ENCODE results near the gene EIPR1. TPM values are rescaled to one million over a fixed set of nuclear protein-coding genes. Genes with fewer than 3 reads are reported as not detected.

Gene EIPR1
- polyA plus RNA-seq, 3 donors from 2014 or later: 37.1 to 47.7 (median 41.1) TPM

DNA sequence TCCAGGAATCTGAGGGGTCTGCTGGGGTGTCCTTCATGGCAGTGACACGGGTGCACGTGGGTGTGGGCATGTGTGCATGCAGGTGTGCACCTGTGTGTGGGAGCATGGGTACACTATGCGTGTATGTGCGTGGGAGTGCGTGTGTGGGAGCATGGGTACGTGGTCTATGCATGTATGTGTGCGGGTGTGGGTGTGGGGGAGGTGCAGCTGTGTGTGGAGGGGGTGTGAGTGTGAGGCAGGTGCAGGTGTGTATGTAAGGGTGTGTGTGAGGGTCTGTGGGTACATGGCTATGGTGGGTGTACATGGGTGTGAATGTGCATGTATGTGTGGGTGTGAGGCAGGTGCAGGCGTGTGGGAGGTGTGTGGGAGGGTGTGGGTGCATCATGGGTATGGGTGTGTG lies 36.3 kb downstream of the EIPR1 start:
- no peaks in the 10 kb centered on the region for H3K4me1 Mint-ChIP-seq
- H3K4me3 Mint-ChIP-seq: no peak overlapping the region
- no peaks in the 10 kb centered on the region for H3K27me3 Mint-ChIP-seq (ENCODE audit: low read depth in 3 of 3)
- peaks cover 1 to 17% (median 2%) of the 10 kb centered on the region in 3 donors for H3K36me3 Mint-ChIP-seq
- H3K27ac Mint-ChIP-seq: peak overlapping the region in 1 of 6 donors; percentile 31
- no peak for DNase-seq
- no peaks in the 10 kb centered on the region for H3K9me3 Mint-ChIP-seq

DNA sequence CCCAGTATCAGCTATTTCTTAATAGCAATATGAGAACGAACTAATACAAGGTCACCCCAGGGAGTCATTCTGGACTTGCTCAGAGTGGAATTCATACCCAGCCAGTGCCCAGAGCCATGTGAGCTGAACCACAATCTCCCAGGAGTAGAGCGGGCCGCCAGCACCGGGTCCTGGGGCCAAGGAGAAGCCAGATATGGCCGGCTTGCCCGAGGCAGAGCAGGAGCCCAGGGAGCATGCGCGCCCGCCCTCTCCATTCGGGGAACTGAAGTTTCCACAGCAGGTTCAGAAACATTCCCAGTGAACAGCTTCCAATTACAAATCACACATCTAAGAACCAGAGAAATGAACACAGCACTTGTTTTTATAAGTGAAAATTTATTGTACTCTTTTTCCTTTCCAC lies 37.5 kb downstream of the EIPR1 start:
- H3K27me3 Mint-ChIP-seq (ENCODE audit: low read depth in 3 of 3): no peaks in the 10 kb centered on the region
- no peak overlapping the region for H3K27ac Mint-ChIP-seq
- H3K4me3 Mint-ChIP-seq: no peak overlapping the region
- H3K36me3 Mint-ChIP-seq: peaks cover 3 to 18% (median 6%) of the 10 kb centered on the region in 3 donors
- peaks cover 3 to 6% of the 10 kb centered on the region in 2 donors for H3K4me1 Mint-ChIP-seq
- H3K9me3 Mint-ChIP-seq: no peaks in the 10 kb centered on the region
- DNase-seq: no peak

DNA sequence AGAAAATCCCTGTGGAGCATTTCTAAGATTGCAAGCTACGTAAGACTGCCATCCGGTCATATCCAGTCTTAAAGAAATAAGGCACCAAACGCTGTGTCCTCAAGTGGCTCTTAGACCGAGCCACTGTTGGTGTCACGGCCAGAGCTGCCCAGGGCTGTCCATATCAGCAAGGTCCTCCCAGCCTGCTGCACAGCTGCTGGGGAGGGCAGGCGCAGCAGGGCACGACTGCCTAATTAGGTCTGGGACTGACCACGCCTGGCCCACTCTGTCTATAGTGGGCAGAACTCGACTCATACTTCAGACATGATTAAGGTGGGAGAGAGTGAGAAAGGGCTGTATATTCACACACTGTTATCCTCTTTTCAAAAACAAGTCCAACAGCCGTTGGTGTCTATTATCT lies 39.3 kb downstream of the EIPR1 start:
- H3K27ac Mint-ChIP-seq: no peak overlapping the region

DNA sequence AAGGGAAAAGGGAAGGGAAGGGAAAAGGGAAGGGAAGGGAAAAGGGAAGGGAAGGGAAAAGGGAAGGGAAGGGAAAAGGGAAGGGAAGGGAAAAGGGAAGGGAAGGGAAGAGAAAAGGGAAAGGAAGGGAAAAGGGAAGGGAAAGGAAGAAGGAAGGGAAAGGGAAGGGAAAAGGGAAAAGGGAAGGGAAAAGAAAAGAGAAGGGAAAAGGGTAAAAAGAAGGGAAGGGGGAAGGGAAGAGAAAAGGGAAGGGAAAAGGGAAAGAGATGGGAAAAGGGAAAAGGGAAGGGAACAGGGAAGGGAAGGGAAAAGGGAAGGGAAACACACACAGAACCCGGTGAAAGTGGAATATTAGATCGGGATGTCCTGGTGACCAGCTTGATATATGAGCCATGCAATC lies 40.8 kb downstream of the EIPR1 start:
- Mint-ChIP-seq H3K36me3 (peaks cover 8 to 43% (median 15%) of the 10 kb centered on the region in 3 donors), H3K4me1 (peaks cover 3 to 6% of the 10 kb centered on the region in 2 donors), H3K4me3 (no peak overlapping the region), H3K27ac (no peak overlapping the region), H3K27me3 (ENCODE audit: low read depth in 3 of 3) (peaks cover 0 to 1% (median 0%) of the 10 kb centered on the region in 3 donors), H3K9me3 (no peaks in the 10 kb centered on the region)
- DNase-seq: no peak

More for the DNA sequence above, 39.3 kb downstream of the EIPR1 start:
- Mint-ChIP-seq H3K4me1 (peaks cover 3 to 6% of the 10 kb centered on the region in 2 donors), H3K9me3 (no peaks in the 10 kb centered on the region), H3K27me3 (ENCODE audit: low read depth in 3 of 3) (no peaks in the 10 kb centered on the region), H3K4me3 (no peak overlapping the region), H3K36me3 (peaks cover 3 to 32% (median 10%) of the 10 kb centered on the region in 3 donors)
- no peak for DNase-seq

DNA sequence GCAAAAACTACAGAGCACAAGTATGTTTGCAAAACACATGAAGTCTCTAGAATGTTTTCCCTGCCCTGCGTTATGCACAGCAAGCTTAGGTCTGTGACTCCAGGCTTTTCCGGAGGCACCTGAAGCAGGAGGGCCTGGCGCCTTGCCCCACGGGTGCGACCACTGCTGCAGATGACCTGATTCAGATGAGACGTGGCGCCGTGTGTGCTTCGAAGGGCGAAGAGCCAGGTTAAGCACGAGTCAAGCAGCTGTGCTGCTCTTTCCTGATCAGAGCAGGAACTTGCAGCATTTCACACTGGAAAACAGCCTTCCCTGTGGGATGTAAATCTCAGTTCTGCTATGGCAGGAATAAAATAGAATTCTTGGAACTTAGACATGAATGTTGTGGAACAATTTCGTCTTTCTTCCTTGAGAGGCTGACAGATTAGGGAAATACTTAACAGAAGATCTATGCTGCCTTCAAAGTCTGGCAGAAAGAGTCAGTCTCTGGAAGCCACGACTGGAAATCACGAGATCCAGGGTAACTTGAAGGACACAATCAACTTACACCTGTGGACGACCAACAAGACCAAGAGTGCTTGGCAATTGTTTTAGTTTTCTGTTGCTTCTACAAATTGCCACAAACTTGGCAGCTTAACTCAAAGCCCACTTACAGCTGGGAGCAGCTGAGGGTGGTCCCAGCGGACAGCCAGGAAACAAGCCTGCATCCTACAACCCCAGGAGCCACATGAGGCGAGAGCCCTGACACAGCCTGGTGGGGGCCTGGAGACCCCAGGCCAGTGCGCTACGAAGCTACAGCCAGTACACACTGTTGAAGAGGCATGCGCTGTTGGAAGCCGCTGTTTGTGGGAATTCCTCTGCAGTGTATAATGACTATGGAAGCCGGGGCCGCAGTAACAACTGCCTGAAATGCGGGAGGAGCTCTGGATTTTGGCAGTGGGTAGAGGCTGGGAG lies 42.9 kb downstream of the EIPR1 start:
- Mint-ChIP-seq H3K27ac (no peak overlapping the region), H3K9me3 (no peaks in the 10 kb centered on the region), H3K4me1 (peaks cover 3 to 11% of the 10 kb centered on the region in 2 donors), H3K4me3 (no peak overlapping the region), H3K27me3 (ENCODE audit: low read depth in 3 of 3) (peaks cover 0 to 2% (median 1%) of the 10 kb centered on the region in 3 donors), H3K36me3 (peaks cover 20 to 55% (median 27%) of the 10 kb centered on the region in 3 donors)
- DNase-seq: no peak

DNA sequence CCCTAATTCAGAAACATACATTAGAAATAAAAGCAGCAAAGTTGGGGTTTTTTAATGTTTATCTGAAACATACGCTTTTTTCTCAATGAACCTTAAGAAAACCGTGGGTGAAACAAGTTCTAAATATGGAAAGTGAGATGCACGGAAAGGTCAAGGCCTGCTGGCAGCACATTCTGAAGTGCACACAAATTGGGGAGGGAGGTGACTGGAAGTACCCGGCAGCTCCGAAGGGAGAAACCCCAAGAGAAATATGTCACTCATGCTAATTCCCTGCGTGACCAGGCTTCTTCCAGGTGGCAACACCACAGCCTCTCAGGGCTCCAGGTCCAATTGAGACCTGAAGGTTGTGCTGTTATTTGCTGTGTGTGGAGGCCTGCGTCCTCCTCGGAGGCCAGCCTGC lies 45.5 kb downstream of the EIPR1 start:
- Mint-ChIP-seq H3K27me3 (ENCODE audit: low read depth in 3 of 3) (peaks cover 0 to 2% (median 1%) of the 10 kb centered on the region in 3 donors), H3K4me3 (no peak overlapping the region), H3K4me1 (peaks cover 3 to 16% of the 10 kb centered on the region in 2 donors), H3K9me3 (no peaks in the 10 kb centered on the region), H3K27ac (no peak overlapping the region), H3K36me3 (peaks cover 20 to 44% (median 27%) of the 10 kb centered on the region in 3 donors)
- DNase-seq: no peak

DNA sequence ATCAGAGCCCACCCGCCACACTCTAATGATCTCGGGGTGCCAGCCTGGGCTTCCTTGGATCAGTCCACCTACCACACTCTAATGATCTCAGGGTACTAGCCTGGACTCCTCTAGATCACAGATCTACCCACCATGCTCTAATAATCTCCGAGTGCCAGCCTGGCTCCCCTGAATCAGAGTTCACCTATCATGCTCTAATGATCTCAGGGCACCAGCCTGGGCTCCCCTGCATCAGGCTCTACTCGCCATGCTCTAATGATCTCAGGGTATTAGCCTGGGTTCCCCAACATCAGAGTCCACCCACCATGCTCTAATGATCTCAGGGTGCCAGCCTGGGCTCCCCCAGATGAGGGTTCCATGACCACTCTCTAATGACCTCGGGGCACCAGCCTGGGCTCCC lies 48.1 kb downstream of the EIPR1 start:
- DNase-seq: no peak
- peaks cover 4 to 10% of the 10 kb centered on the region in 2 donors for H3K4me1 Mint-ChIP-seq
- H3K4me3 Mint-ChIP-seq: no peak overlapping the region
- peaks cover 17 to 33% (median 25%) of the 10 kb centered on the region in 3 donors for H3K36me3 Mint-ChIP-seq
- H3K27me3 Mint-ChIP-seq (ENCODE audit: low read depth in 3 of 3): peaks cover 0 to 3% (median 2%) of the 10 kb centered on the region in 3 donors
- no peaks in the 10 kb centered on the region for H3K9me3 Mint-ChIP-seq
- peak overlapping the region in 2 of 6 donors; percentile 53 to 81 for H3K27ac Mint-ChIP-seq

DNA sequence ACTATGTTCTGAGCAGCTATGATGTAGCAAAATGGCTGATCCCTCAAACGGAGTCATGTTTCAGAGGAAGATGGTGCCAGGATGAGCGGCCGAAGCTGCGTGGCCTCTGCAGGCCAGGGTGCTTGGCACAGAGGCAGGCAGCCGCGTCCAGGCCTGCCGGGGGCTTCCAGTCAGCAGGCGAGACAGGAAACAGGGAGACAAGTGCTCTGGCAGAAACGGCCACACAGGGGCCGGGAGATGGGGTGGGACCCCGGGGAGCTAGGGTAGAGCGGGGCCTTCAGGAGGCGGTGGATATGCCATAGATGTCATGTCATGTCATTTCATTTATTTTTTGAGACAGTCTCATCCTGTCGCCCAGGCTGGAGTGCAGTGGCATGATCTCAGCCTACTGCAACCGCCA lies 50.7 kb downstream of the EIPR1 start:
- H3K27ac Mint-ChIP-seq: peak overlapping the region in 2 of 6 donors; percentile 16 to 61
- peaks cover 2% of the 10 kb centered on the region in 3 donors for H3K27me3 Mint-ChIP-seq (ENCODE audit: low read depth in 3 of 3)
- no peak overlapping the region for H3K4me3 Mint-ChIP-seq

DNA sequence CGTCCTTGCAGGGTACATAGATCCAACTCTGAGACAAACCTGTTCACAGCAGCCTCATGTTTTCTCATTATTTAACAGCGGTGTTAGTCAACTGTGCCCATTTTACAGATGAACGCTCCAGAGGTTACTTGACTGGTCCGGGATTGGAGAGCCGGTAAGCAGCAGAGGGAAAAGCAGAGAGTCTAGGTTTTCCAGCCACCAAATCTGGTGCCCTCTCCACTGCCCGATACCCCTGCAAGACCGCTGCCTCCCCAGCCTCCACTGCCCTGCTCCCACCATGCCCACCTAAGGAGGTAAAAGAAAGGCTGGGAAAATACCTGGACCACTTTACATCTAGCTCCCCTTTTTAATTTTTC lies 51.5 kb downstream of the EIPR1 start:
- H3K27ac Mint-ChIP-seq: peak overlapping the region in 1 of 6 donors; percentile 61

More for the DNA sequence above, 50.7 kb downstream of the EIPR1 start:
- Mint-ChIP-seq H3K4me1 (peaks cover 6 to 10% of the 10 kb centered on the region in 2 donors), H3K36me3 (peaks cover 12 to 16% (median 12%) of the 10 kb centered on the region in 3 donors), H3K9me3 (no peaks in the 10 kb centered on the region)
- DNase-seq: no peak

DNA sequence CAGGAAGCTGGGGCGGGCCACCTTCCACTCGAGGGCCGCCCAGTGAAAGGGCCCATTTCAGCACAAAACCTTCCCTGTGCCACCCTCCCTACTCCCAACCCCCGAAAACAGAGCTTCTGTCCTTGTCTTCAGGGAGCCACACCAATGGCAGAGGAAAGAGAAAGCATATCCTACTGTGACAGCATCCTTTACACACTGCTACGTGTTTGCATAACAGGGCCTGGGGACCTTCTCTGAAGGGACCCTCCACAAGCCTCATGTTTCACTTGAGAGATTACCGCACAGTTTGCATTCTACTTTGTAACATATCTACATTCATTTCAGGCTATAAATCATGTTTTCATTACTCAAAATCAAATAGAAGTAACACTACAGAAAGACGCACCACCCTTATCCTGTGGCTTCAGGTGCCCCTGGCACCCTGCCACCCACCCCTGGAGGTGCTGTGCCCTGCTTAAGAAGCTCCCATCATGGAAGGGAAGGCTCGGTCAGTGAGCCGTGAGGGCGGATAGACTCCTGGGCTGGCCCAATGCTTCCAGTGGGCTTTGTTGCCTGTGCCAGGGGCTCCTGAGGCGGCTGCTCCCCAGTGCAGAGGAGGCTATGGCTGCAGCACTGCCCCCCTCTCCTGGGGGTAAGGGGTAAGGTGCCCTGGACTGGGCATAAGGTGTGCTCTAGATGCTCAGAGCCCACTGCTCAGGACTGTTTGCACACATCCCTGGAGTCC lies 52.0 kb downstream of the EIPR1 start:
- Mint-ChIP-seq H3K27me3 (ENCODE audit: low read depth in 3 of 3) (peaks cover 0 to 2% (median 2%) of the 10 kb centered on the region in 3 donors), H3K4me1 (peaks cover 6 to 18% of the 10 kb centered on the region in 2 donors), H3K9me3 (no peaks in the 10 kb centered on the region), H3K36me3 (peaks cover 7 to 11% (median 8%) of the 10 kb centered on the region in 3 donors), H3K4me3 (no peak overlapping the region), H3K27ac (no peak overlapping the region)
- DNase-seq: no peak

More for the DNA sequence above, 51.5 kb downstream of the EIPR1 start:
- Mint-ChIP-seq H3K9me3 (no peaks in the 10 kb centered on the region), H3K4me1 (peaks cover 6 to 13% of the 10 kb centered on the region in 2 donors), H3K36me3 (peaks cover 12 to 16% (median 12%) of the 10 kb centered on the region in 3 donors), H3K4me3 (no peak overlapping the region), H3K27me3 (ENCODE audit: low read depth in 3 of 3) (peaks cover 2% of the 10 kb centered on the region in 3 donors)
- no peak for DNase-seq

DNA sequence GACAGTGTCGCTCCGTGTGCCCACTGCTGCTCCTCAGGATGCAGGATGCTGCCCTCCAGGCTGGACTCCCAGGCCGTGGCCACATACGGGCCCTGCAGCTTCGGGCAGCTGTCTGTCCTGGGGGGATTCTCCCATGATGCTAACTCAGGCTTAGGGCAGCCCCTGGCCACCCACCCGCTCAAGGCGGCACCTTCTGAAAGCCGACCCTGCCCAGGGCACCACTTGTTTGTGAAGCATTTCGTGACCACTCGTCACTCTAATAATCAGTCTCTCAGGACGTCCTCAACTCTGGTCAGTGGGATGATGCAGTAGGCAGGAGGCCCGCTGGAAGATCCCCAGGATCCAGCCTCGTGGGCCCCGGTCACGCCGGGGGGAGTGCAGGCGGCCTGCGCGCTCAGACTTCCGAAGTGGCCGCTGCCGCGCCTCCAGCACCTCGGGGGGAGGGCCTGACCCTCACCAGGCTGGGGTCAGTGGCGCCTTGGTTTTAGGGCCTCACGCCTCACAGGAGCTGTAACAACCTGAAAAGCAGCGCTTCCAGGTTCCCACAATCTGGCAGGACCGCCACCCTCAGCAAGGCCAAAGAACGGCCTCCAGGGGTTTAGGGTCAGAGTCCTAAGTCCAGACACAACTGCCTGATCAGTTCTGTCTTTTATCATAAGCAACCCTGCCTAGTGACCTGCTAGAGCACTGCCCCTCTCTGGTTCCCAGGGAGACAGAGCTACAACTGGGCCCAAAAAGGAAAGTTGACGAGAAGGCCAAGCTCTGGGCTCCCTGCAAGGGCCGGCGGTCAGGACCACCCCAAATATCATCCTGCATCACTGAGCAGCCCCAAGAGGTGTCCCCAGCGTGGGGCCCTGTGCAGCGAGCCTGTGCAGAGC lies 53.0 kb downstream of the EIPR1 start:
- no peak overlapping the region for H3K4me3 Mint-ChIP-seq
- H3K27ac Mint-ChIP-seq: no peak overlapping the region

DNA sequence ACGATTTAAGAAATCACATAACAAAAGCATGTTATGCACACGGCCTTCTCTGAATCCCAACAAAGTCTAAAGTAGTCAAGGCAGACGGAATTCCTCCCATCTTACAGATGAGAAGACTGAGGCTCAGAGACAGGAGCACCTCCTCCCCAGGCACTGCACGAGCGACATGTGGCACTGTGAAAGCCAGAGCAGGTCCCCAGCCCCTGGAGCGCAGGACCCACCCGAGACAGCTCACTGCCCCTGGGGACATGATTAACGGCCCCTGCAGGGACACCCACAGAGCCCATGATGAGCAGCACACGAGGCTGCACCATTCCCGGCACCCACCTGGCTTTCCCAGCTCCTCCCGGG lies 53.6 kb downstream of the EIPR1 start:
- Mint-ChIP-seq H3K27ac (no peak overlapping the region), H3K9me3 (no peaks in the 10 kb centered on the region), H3K4me3 (no peak overlapping the region), H3K36me3 (peaks cover 0 to 6% (median 5%) of the 10 kb centered on the region in 3 donors), H3K27me3 (ENCODE audit: low read depth in 3 of 3) (peaks cover 0 to 2% (median 2%) of the 10 kb centered on the region in 3 donors), H3K4me1 (peaks cover 10 to 14% of the 10 kb centered on the region in 2 donors)
- DNase-seq: no peak

More for the DNA sequence above, 53.0 kb downstream of the EIPR1 start:
- no peaks in the 10 kb centered on the region for H3K9me3 Mint-ChIP-seq
- H3K36me3 Mint-ChIP-seq: peaks cover 0 to 4% (median under 1%) of the 10 kb centered on the region in 3 donors
- H3K27me3 Mint-ChIP-seq (ENCODE audit: low read depth in 3 of 3): peaks cover 0 to 2% (median 2%) of the 10 kb centered on the region in 3 donors
- no peak for DNase-seq
- H3K4me1 Mint-ChIP-seq: peaks cover 10 to 19% of the 10 kb centered on the region in 2 donors

Data from immature natural killer cell (primary cell).